ENCODE measurements around the gene FKBP4. TPM values are rescaled to one million over a fixed set of nuclear protein-coding genes. Genes with fewer than 3 reads are reported as not detected.

Gene FKBP4
- total and polyA plus RNA-seq, 9 of the 15 experiments (the other 6 are each of a cell fraction or from before 2014, with no cell fraction given), result 16.3 to 154 (median 90.1) TPM

DNA sequence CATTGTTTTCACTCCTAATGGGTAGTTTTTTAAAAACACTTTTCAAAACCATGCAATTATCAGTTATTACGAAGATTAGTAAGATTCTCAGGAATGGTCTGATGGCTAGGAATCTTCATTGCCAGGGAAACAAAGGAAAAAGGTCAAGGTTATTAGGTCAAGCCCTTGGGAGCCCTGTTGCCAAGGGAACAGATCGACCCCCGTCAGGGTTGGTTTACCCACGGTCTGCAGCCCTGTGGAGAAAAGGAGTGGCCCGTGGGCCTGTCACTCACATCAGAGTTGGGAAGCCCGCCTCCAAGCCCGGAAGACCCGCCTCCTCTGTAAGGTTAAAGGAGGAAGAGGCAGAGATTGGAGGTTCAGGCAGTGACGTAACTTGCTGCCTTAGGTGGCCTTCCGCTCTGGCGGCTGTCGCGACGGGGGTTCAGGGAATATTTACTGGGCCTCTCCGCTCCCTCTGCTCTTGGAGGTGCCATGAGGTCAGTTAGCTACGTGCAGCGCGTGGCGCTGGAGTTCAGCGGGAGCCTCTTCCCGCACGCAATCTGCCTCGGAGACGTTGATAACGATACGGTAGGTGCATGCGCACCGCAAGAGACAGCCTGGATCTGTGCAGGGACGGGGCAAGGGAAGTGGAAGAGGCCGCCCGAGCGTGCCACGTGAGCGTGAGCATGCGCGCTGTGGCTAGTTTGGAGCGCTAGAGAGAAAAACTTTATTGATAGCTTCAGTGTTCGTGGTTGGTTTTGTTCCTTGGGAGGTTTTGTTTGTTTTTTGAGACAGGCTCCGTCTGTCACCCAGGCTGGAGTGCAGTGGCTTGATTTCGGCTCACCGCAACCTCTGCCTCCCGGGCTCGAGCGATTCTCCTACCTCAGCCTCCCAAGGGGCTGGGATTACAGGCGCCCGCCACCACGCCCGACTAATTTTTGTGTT lies 17.8 kb downstream of the FKBP4 start, which contains the start of gene ITFG2 (continued):
- TF ChIP-seq POLR3A (IDR thresholded peaks at IDR 0.05; ENCODE audit: borderline replicate concordance, extremely low read depth, insufficient read depth, insufficient read length) (no peak), ZNF184 (CRISPR knock-in tag; IDR thresholded peaks at IDR 0.05) (no peak), ZNF668 (CRISPR knock-in tag; IDR thresholded peaks at IDR 0.05) (no peak), ADNP (tag; IDR thresholded peaks at IDR 0.05) (no peak), HDAC1 (IDR thresholded peaks at IDR 0.05) (peak in 1 of 2 experiments; percentile 97; a peak in 2 of 4 replicates), TAF7 (tag; IDR thresholded peaks at IDR 0.05) (peak; percentile 23; the same call in 1 of the 2 replicates), FOS (IDR thresholded peaks at IDR 0.05; ENCODE audit: extremely low read depth, insufficient read length) (peak; percentile 42), DMBX1 (CRISPR knock-in tag; IDR thresholded peaks at IDR 0.05; ENCODE audit: borderline replicate concordance) (no peak), SPI1 (IDR thresholded peaks at IDR 0.05; ENCODE audit: borderline replicate concordance, low read depth, low read length) (peak; percentile 81), NR4A1 (CRISPR knock-in tag; IDR thresholded peaks at IDR 0.05) (no peak), NR4A1 (tag; IDR thresholded peaks at IDR 0.05) (no peak), ZNF121 (CRISPR knock-in tag; conservative IDR thresholded peaks at IDR 0.05) (no peak), ILK (tag; IDR thresholded peaks at IDR 0.05; ENCODE audit: borderline replicate concordance, low read depth) (no peak), SRSF9 (IDR thresholded peaks at IDR 0.05; ENCODE audit: borderline replicate concordance, low read depth, low read length) (no peak), SETDB1 (IDR thresholded peaks at IDR 0.05; ENCODE audit: low read length) (no peak)
- TF ChIP-seq, protein P1, sequence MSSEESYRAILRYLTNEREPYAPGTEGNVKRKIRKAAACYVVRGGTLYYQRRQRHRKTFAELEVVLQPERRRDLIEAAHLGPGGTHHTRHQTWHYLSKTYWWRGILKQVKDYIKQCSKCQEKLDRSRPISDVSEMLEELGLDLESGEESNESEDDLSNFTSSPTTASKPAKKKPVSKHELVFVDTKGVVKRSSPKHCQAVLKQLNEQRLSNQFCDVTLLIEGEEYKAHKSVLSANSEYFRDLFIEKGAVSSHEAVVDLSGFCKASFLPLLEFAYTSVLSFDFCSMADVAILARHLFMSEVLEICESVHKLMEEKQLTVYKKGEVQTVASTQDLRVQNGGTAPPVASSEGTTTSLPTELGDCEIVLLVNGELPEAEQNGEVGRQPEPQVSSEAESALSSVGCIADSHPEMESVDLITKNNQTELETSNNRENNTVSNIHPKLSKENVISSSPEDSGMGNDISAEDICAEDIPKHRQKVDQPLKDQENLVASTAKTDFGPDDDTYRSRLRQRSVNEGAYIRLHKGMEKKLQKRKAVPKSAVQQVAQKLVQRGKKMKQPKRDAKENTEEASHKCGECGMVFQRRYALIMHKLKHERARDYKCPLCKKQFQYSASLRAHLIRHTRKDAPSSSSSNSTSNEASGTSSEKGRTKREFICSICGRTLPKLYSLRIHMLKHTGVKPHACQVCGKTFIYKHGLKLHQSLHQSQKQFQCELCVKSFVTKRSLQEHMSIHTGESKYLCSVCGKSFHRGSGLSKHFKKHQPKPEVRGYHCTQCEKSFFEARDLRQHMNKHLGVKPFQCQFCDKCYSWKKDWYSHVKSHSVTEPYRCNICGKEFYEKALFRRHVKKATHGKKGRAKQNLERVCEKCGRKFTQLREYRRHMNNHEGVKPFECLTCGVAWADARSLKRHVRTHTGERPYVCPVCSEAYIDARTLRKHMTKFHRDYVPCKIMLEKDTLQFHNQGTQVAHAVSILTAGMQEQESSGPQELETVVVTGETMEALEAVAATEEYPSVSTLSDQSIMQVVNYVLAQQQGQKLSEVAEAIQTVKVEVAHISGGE (CRISPR knock-in tag; IDR thresholded peaks at IDR 0.05), result no peak
- TF ChIP-seq, protein P2, sequence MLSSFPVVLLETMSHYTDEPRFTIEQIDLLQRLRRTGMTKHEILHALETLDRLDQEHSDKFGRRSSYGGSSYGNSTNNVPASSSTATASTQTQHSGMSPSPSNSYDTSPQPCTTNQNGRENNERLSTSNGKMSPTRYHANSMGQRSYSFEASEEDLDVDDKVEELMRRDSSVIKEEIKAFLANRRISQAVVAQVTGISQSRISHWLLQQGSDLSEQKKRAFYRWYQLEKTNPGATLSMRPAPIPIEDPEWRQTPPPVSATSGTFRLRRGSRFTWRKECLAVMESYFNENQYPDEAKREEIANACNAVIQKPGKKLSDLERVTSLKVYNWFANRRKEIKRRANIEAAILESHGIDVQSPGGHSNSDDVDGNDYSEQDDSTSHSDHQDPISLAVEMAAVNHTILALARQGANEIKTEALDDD (IDR thresholded peaks at IDR 0.05), result peak; percentile 61; the same call in 1 of the 2 replicates
- TF ChIP-seq, protein P3, sequence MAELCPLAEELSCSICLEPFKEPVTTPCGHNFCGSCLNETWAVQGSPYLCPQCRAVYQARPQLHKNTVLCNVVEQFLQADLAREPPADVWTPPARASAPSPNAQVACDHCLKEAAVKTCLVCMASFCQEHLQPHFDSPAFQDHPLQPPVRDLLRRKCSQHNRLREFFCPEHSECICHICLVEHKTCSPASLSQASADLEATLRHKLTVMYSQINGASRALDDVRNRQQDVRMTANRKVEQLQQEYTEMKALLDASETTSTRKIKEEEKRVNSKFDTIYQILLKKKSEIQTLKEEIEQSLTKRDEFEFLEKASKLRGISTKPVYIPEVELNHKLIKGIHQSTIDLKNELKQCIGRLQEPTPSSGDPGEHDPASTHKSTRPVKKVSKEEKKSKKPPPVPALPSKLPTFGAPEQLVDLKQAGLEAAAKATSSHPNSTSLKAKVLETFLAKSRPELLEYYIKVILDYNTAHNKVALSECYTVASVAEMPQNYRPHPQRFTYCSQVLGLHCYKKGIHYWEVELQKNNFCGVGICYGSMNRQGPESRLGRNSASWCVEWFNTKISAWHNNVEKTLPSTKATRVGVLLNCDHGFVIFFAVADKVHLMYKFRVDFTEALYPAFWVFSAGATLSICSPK (IDR thresholded peaks at IDR 0.05; ENCODE audit: borderline replicate concordance), result no peak
